H9 (cell line): ENCODE data around the gene PM20D2. TPM values are rescaled to one million over a fixed set of nuclear protein-coding genes. Genes with fewer than 3 reads are reported as not detected.

Source experiments
- DNase-seq: peaks from one replicate; pipeline ENCODE4 v3.0.0-alpha.2; 2017
- H2AFZ ChIP-seq: one replicate; pipeline ENCODE4 v1.6.1; 2013; ENCODE audit warnings: mild to moderate bottlenecking, low read length, control low read depth, moderate library complexity
- H2AK5ac ChIP-seq: 2 replicates; pipeline ENCODE4 v1.6.1; 2013; ENCODE audit warnings: low read length, control low read depth, mixed read lengths; ENCODE audit not compliant: insufficient read length
- H2BK120ac ChIP-seq: one replicate; pipeline ENCODE4 v1.6.1; 2013; ENCODE audit warnings: low read depth, mild to moderate bottlenecking, low read length, control low read depth, inconsistent platforms; ENCODE audit not compliant: poor library complexity, severe bottlenecking
- H2BK12ac ChIP-seq: 2 replicates; pipeline ENCODE4 v1.6.1; 2013; ENCODE audit warnings: low read length, control low read depth, mixed read lengths, low read depth; ENCODE audit not compliant: insufficient read length
- H2BK15ac ChIP-seq: 2 replicates; pipeline ENCODE4 v1.6.1; 2013; ENCODE audit warnings: low read depth, low read length, control low read depth
- H2BK20ac ChIP-seq: one replicate; pipeline ENCODE4 v1.6.1; 2013; ENCODE audit warnings: low read depth, mild to moderate bottlenecking, low read length, control low read depth, inconsistent platforms; ENCODE audit not compliant: poor library complexity, severe bottlenecking
- H2BK5ac ChIP-seq: 2 replicates; pipeline ENCODE4 v1.6.1; 2013; ENCODE audit warnings: low read length, control low read depth, mixed read lengths; ENCODE audit not compliant: insufficient read length
- H3K14ac ChIP-seq: 2 replicates; pipeline ENCODE4 v1.6.1; 2013; ENCODE audit warnings: low read length, control low read depth; ENCODE audit not compliant: insufficient read depth
- H3K18ac ChIP-seq: 2 replicates; pipeline ENCODE4 v1.6.1; 2013; ENCODE audit warnings: low read depth, mild to moderate bottlenecking, mixed read lengths, low read length, control low read depth; ENCODE audit not compliant: insufficient read length
- H3K23ac ChIP-seq: 2 replicates; pipeline ENCODE4 v1.6.1; 2013; ENCODE audit warnings: low read length, control low read depth, mixed read lengths, low read depth; ENCODE audit not compliant: insufficient read length
- H3K23me2 ChIP-seq: 2 replicates; pipeline ENCODE4 v1.6.1; 2013; ENCODE audit warnings: low read depth, mild to moderate bottlenecking, mixed read lengths, low read length, control low read depth; ENCODE audit not compliant: insufficient read length, poor library complexity, severe bottlenecking
- H3K27ac ChIP-seq: 2 replicates; pipeline ENCODE4 v1.5.1; 2013; ENCODE audit warnings: low read length, control low read depth, mixed read lengths, low read depth; ENCODE audit not compliant: insufficient read length
- H3K27me3 ChIP-seq: 2 replicates; pipeline ENCODE4 v1.6.1; 2013; ENCODE audit warnings: low read length, control low read depth, inconsistent platforms; ENCODE audit not compliant: insufficient read depth
- H3K4ac ChIP-seq: 2 replicates; pipeline ENCODE4 v1.6.1; 2013; ENCODE audit warnings: low read depth, mild to moderate bottlenecking, control low read depth, inconsistent platforms, low read length, moderate library complexity
- H3K4me1 ChIP-seq: 2 replicates; pipeline ENCODE4 v1.6.1; 2013; ENCODE audit warnings: low read length, control low read depth, inconsistent platforms; ENCODE audit not compliant: insufficient read depth
- H3K4me2 ChIP-seq: 2 replicates; pipeline ENCODE4 v1.6.1; 2013; ENCODE audit warnings: low read length, control low read depth, mixed read lengths; ENCODE audit not compliant: insufficient read length, insufficient read depth
- H3K56ac ChIP-seq: 2 replicates; pipeline ENCODE4 v1.6.1; 2013; ENCODE audit warnings: low read depth, mild to moderate bottlenecking, mixed read lengths, low read length, control low read depth; ENCODE audit not compliant: insufficient read length
- H3K79me1 ChIP-seq: 2 replicates; pipeline ENCODE4 v1.6.1; 2013; ENCODE audit warnings: low read depth, mild to moderate bottlenecking, moderate library complexity, low read length, control low read depth, inconsistent platforms; ENCODE audit not compliant: insufficient read depth, poor library complexity, severe bottlenecking
- H3K79me2 ChIP-seq: 2 replicates; pipeline ENCODE4 v1.6.1; 2013; ENCODE audit warnings: low read length, control low read depth, inconsistent platforms; ENCODE audit not compliant: insufficient read depth
- H3K9ac ChIP-seq: 2 replicates; pipeline ENCODE4 v1.6.1; 2013; ENCODE audit warnings: low read length, control low read depth, mixed read lengths; ENCODE audit not compliant: insufficient read length; ENCODE audit errors: extremely low read depth
- H3K9me3 ChIP-seq: one replicate; pipeline ENCODE4 v1.6.1; 2013; ENCODE audit warnings: low read depth, low read length, inconsistent platforms; ENCODE audit not compliant: control insufficient read depth
- H3T11ph ChIP-seq: one replicate; pipeline ENCODE4 v1.6.1; 2013; ENCODE audit warnings: mild to moderate bottlenecking, low read length, control low read depth, inconsistent platforms
- H4K20me1 ChIP-seq: one replicate; pipeline ENCODE4 v1.6.1; 2013; ENCODE audit not compliant: control insufficient read depth, insufficient read length, insufficient read depth
- H4K5ac ChIP-seq: 2 replicates; pipeline ENCODE4 v1.6.1; 2013; ENCODE audit warnings: low read depth, mild to moderate bottlenecking, mixed read lengths, low read length, control low read depth; ENCODE audit not compliant: insufficient read length
- H4K8ac ChIP-seq: replicated peaks from 2 replicates; pipeline ENCODE4 v1.6.1; 2013; ENCODE audit warnings: low read length, control low read depth, mixed read lengths, low read depth; ENCODE audit not compliant: insufficient read length
- H4K91ac ChIP-seq: 2 replicates; pipeline ENCODE4 v1.6.1; 2013; ENCODE audit warnings: low read depth, mild to moderate bottlenecking, moderate library complexity, mixed read lengths, low read length, control low read depth; ENCODE audit not compliant: insufficient read length
- H3K27ac Mint-ChIP-seq, 3 experiments: 2 replicates in 2 of 3; 3 replicates in 1 of 3; pipeline ENCODE4 v1.8.0; 2020 to 2021; ENCODE audit warnings: mixed read lengths in 3 of 3, mild to moderate bottlenecking in 1 of 3, moderate library complexity in 1 of 3
- H3K27me3 Mint-ChIP-seq: 2 replicates; pipeline ENCODE4 v1.8.0; 2021; ENCODE audit warnings: low read depth, mild to moderate bottlenecking, moderate library complexity, mixed read lengths
- H3K36me3 Mint-ChIP-seq, 3 experiments: 2 replicates in 2 of 3; 3 replicates in 1 of 3; pipeline ENCODE4 v1.8.0; 2020 to 2021; ENCODE audit warnings: low read depth in 3 of 3, mixed read lengths in 3 of 3; ENCODE audit not compliant: insufficient read depth in 1 of 3
- H3K4me1 Mint-ChIP-seq, 2 experiments: 2 replicates each; pipeline ENCODE4 v1.8.0; 2020; ENCODE audit warnings: mixed read lengths in 2 of 2
- H3K4me3 Mint-ChIP-seq, 2 experiments: 2 replicates in 1 of 2; 3 replicates in 1 of 2; pipeline ENCODE4 v1.8.0; 2020 to 2021; ENCODE audit warnings: mild to moderate bottlenecking in 2 of 2, mixed read lengths in 2 of 2, moderate library complexity in 1 of 2
- H3K9me3 Mint-ChIP-seq, 2 experiments: 2 replicates in 1 of 2; 3 replicates in 1 of 2; pipeline ENCODE4 v1.8.0; 2020; ENCODE audit warnings: mild to moderate bottlenecking in 2 of 2, mixed read lengths in 2 of 2, moderate library complexity in 1 of 2
- CTCF ChIP-seq: fragments of 200-600 bp; sonication (generic); conservative IDR thresholded peaks from 3 replicates; pipeline ENCODE4 v1.8.0; 2021; ENCODE audit warnings: antibody characterized with exemption, mild to moderate bottlenecking
- WGBS: extraction: QIAGEN DNeasy Blood & Tissue Kit; methylation state at CpG from one replicate; pipeline ENCODE4 v1.1.7; 2013; ENCODE audit warnings: missing lambda C conversion rate, low lambda C conversion rate, mixed read lengths; ENCODE audit not compliant: insufficient read length; ENCODE audit errors: extremely low coverage; 5-methylcytosine and 5-hydroxymethylcytosine counted together
- total RNA-seq: library from RNA; stranded (reverse); gene quantifications from 2 replicates; pipeline ENCODE4 v1.2.1, GENCODE V29; 2021

Gene PM20D2
- total RNA-seq, 1 experiment from 2014 or later: 8.3 TPM

DNA sequence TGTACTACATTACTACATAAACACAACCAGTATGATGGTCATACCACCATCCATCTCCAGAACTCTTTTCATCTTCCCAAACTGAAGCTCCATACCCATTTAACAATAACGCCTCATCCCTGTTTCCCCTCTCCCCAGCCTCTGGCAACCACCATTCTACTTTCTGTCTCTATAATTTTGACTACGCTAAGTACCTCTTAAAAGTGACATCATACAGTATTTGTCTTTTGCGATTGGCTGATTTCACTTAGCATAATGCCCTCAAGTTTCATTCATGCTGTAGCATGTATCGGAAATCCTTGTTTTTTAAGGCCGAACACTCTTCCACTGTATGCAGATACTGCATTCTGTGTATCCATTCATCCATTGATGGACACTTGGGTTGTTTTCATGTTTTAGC is 41.6 kb downstream of the PM20D2 start:
- WGBS: no CpG with 5 or more reads among the region's 5 CpGs
- H3K27me3 Mint-ChIP-seq: no peaks in the 10 kb centered on the region; the same call in 1 of the 2 replicates

More for the DNA sequence above, 41.6 kb downstream of the PM20D2 start:
- no peak overlapping the region for H2BK15ac ChIP-seq
- no peaks in the 10 kb centered on the region for H3K27me3 ChIP-seq
- H2AFZ ChIP-seq: no peak overlapping the region
- Mint-ChIP-seq H3K36me3 (no peaks in the 10 kb centered on the region), H3K4me3 (no peak overlapping the region), H3K27ac (no peak overlapping the region), H3K4me1 (peaks cover 12 to 19% of the 10 kb centered on the region in 2 experiments), H3K9me3 (no peaks in the 10 kb centered on the region)
- no peak for TF ChIP-seq CTCF
- no peak overlapping the region for H4K8ac ChIP-seq
- H3K18ac ChIP-seq: no peak overlapping the region
- no peak overlapping the region for H2BK5ac ChIP-seq
- H3K79me1 ChIP-seq: no peaks in the 10 kb centered on the region
- H3K9ac ChIP-seq: no peak overlapping the region
- H3K23me2 ChIP-seq: no peaks in the 10 kb centered on the region
- H3K4ac ChIP-seq: no peak overlapping the region
- no peak overlapping the region for H2BK12ac ChIP-seq
- H2AK5ac ChIP-seq: no peak overlapping the region
- H4K20me1 ChIP-seq: no peaks in the 10 kb centered on the region
- no peaks in the 10 kb centered on the region for H3K79me2 ChIP-seq
- H2BK120ac ChIP-seq: no peak overlapping the region
- no peak for DNase-seq
- peaks cover 6% of the 10 kb centered on the region for H3K4me1 ChIP-seq
- no peak overlapping the region for H3K14ac ChIP-seq
- no peak overlapping the region for H3K56ac ChIP-seq
- H3K9me3 ChIP-seq: no peaks in the 10 kb centered on the region
- H3T11ph ChIP-seq: no peak overlapping the region
- no peak overlapping the region for H4K91ac ChIP-seq
- no peak overlapping the region for H2BK20ac ChIP-seq
- no peak overlapping the region for H3K27ac ChIP-seq
- H4K5ac ChIP-seq: no peak overlapping the region
- H3K4me2 ChIP-seq: no peak overlapping the region
- H3K23ac ChIP-seq: no peak overlapping the region
